HG03039 (cell line): Measurements from ENCODE around the gene EFCAB13.

Experiments used
- ATAC-seq: cut with Tn5 transposase; IDR thresholded peaks from one replicate; pipeline ENCODE4 v1.9.1; 2021; ENCODE audit warnings: mild to moderate bottlenecking, moderate library complexity; ENCODE audit not compliant: unreplicated experiment

The EFCAB13 gene

DNA sequence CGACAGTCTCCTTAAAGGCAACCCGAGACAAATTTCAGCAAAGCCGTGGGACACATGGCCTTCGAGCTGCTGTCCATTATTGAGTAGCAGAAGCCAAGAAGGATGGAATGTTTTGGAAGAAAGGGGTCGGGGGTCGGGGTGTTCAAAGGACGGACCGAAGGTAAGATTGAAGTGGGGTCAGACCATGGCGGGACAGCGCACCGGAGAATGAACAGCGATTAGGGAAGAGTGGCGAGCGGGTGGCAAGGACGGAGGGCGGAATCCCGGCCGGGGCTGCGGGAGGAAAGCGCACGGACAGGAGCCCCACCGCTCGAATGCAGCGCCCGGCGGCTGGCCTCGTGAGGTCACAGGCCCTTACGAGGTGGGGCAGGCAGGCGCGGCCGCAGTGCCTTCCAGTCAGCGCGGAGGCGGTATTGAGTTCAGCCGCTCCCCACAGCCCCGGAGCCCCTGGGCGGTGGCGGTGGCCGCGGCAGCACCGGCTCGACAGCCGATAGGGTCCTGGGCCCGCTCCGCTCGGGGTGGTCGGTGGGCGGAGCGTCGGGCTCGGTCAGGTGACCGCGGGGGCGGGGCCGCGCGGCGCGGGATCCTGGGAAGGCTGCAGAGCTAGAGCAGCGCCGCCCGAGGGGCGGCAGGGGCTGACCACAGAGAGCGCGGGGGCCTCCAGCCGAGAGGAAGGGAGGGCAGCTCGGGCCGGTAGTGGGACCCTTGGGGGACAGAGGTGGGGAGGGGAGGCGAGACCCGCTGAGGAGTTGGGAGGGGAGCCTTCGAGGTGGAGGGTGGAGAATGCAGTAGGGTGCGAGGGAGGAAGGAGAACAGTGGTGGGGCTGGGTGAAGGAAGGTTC, at the start of gene EFCAB13:
TSS of gene EFCAB13 (plus strand) at position 574 of the 842 bp plus-strand sequence. CDS start 4,399 bp downstream, outside the sequence.
- ATAC-seq: peak; percentile 86

- ATAC-seq: no peak
These were observed 49.3 kb upstream of the EFCAB13 start for GRCh38 chr17:47274319-47275069.

- no peak for ATAC-seq
These were observed 48.3 kb upstream of the EFCAB13 start for GRCh38 chr17:47275245-47275984.

DNA sequence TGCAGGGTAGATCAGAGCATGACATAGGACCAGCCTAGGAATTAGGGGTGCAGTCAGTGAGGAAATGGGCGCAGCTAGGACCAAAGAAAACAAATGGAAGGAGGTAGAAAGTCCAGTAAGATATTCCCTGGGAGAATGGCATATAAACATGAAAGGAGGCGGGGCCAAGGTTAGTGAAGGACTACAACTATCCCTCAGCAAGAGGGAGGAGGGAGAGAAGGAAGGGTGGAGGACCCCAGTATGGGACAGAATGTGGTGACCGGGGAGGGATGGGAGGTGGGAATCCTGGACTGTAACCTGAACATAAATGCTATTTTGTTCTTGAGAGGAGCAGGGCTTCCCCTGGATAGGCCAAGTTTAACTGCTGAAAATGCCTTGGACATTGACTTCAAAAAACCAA, 47.3 kb upstream of the EFCAB13 start:
- ATAC-seq: no peak

GRCh38 chr17:47276868-47277267, 46.9 kb upstream of the EFCAB13 start:
- no peak for ATAC-seq

GRCh38 chr17:47277921-47278320, 45.8 kb upstream of the EFCAB13 start:
- ATAC-seq: no peak

- ATAC-seq: no peak
These were observed 45.2 kb upstream of the EFCAB13 start for GRCh38 chr17:47278561-47278960.

- ATAC-seq: peak; percentile 53
These were observed 44.5 kb upstream of the EFCAB13 start for GRCh38 chr17:47279062-47279801.

GRCh38 chr17:47280072-47280811, 43.5 kb upstream of the EFCAB13 start:
- no peak for ATAC-seq

DNA sequence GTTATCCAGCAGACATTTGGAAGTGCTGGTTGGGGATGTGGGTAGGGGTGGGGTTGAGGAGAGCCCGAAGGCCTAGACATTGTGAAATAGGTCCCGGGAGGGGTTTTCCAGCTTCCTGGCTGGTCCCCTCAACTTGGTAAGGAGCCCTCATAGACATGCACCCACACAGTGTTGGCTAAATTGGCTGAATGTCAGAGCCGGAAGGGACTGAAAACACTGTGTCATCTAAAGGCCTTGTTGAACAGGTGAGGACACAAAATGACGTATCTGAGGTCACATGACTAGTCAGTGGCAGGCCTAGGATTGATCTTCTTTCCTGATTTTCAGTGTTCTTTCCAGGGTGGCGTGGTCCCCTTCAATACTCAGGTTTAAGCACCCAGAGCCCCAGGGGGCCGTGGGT, 42.5 kb upstream of the EFCAB13 start:
- no peak for ATAC-seq

- ATAC-seq: no peak
These were observed 38.8 kb upstream of the EFCAB13 start for GRCh38 chr17:47285003-47285402.

DNA sequence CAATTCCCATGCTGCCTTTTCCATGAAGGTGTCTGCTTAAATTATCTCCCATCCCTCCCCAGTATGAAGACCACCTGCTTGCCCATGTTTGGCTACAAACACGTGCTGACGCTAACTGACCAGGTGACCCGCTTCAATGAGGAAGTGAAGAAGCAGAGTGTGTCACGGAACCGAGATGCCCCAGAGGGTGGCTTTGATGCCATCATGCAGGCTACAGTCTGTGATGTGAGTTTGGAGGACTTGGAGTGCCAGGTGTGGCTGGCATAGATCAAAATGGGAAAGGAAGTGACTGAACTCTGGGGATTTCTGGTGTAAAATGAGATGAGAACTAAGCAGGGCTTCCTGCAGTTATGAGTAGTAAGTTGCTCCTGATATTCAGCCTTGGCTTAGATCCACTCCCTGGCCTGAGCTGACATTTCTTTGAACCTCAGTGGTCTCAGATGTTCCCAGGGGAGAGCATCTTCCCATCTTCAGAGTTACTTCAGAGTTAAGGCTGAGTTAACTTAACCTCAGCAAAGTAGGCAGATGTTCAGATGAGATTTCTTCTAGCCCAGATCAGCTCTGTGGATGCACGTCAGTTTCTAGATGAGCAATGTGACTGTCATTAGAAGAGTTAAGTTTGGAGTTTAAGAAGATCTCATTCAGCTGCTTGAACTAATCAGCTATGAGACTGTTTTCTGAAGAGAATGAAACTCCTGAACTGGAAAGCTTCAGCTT, 37.4 kb upstream of the EFCAB13 start:
- peak; percentile 39 for ATAC-seq

GRCh38 chr17:47287068-47287467, 36.7 kb upstream of the EFCAB13 start:
- no peak for ATAC-seq

DNA sequence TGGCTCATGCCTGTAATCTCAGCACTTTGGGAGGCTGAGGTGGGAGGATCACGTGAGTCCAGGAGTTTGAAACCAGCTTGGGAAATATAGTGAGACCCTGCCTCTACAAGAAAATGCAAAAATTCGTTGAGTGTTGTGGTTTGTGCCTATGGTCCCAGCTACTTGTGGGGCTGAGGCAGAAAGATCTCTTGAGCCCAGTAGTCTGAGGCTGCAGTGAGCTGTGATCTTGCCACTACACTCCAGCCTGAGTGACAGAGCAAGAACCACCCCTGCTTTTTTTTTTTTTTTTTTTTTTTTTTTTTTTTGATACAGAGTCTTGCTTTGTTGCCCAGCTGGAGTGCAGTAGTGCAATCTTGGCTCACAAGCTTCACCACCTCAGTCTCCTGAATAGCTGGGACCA, 36.1 kb upstream of the EFCAB13 start:
- ATAC-seq: no peak

DNA sequence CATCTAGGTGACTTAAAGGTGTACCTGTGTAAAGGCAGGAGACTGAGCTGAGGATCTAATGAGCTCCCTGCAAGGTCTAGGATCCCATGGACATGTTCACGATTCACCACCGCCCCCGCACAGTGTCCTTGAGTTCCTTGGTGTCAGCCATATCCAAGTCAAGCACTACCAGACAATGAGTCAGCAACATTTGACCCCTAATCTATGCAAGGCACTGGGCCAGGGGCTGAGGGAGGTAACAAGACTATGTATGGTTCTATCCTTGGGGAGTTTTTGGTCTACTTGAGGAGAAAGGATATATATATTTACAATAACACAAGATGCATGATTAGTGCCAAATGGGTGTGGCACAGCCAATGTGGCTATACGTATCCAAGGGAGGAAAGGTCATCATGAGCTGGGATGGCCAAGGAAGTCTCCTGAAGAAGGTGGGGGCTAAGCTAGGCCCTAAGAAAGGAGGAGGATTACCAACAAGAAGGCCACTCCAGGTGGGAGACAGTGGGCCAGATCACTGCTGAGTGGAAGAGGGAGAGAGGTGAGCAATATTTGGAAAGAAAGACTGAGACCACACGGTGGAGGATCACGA, 35.1 kb upstream of the EFCAB13 start:
- ATAC-seq: no peak

DNA sequence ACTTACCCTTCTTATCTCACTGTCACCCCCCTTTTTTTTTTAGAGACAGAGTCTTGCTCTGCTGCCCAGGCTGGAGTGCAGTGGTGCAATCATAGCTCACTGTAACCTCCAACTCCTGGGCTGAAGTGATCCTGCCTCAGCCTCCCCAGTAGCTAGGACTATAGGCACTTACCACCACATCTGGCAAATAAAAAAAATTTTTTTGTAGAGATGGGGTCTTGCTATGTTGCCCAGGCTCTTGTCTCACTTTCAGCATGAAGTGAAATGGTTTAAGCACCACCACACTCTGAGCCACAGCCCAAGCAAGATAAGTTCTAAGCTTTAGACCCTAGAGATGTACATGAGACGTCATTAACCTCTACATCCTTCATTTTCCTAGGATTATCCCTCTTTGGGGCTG, 34.5 kb upstream of the EFCAB13 start:
- no peak for ATAC-seq

GRCh38 chr17:47290870-47291241, 32.9 kb upstream of the EFCAB13 start:
- no peak for ATAC-seq

- no peak for ATAC-seq
These were observed 32.4 kb upstream of the EFCAB13 start for GRCh38 chr17:47291242-47291873.

GRCh38 chr17:47292206-47292605, 31.5 kb upstream of the EFCAB13 start:
- ATAC-seq: no peak
